Fibroblast of skin of right biceps (primary cell): Measurements from ENCODE around the gene KIF1C.
"Not testable (repeated sequence)": the region's sequence is repeated elsewhere in the genome, so short reads cannot be mapped to it uniquely, and the experiment has no call there.

Experiments used
- DNase-seq: peaks from one replicate; pipeline ENCODE4 v3.0.0-alpha.2; 2013

Gene KIF1C

DNA sequence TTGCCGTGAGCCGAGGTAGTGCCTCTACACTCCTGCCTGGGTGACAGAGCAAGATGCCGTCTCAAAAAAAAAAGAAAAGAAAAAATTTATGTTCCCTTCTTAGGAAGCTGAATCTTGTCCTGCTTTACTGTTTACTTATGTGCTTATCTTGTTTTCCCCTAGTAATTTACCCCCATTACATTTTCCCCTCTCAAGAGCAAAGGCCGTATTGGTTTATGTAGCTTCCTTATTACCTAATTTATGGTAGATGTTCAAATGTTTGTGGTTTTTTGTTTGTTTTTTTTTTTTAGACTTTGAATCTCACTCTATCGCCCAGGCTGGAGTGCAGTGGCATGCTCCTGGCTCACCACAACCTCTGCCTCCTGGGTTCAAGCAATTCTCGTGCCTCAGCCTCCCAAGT, 47.7 kb downstream of the KIF1C start:
- no peak for DNase-seq

GRCh38 chr17:5047446-5047845, 49.7 kb downstream of the KIF1C start:
- DNase-seq, result peak; percentile 3

DNA sequence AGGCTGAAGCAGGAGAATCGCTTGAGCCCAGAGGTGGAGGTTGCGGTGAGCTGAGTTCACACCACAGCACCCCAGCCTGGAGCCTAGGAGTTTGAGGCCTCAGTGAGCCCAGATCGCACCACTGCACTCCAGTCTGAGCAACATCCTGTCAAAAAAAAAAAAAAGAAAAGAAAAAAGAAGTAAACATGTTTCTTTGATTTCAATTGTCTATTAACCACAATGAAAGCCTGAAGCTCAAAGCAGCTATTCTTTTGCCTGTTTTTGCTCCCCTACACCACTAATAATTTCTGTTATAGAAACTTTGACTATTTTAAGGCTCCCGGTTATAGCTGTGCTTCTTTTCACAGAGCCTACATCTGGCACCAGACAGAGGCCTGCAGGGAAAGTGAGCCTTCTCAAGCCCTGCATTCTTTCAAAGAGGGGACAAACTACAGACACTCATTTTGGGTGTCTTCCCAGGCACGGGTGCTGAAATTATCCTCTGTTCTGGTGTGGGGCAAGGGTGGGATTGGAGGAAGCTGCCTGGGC, 51.6 kb downstream of the KIF1C start:
- no peak for DNase-seq

GRCh38 chr17:5050278-5050677, 52.5 kb downstream of the KIF1C start:
- peak; percentile 6 for DNase-seq

GRCh38 chr17:5055543-5055942, 57.8 kb downstream of the KIF1C start:
- no peak for DNase-seq

DNA sequence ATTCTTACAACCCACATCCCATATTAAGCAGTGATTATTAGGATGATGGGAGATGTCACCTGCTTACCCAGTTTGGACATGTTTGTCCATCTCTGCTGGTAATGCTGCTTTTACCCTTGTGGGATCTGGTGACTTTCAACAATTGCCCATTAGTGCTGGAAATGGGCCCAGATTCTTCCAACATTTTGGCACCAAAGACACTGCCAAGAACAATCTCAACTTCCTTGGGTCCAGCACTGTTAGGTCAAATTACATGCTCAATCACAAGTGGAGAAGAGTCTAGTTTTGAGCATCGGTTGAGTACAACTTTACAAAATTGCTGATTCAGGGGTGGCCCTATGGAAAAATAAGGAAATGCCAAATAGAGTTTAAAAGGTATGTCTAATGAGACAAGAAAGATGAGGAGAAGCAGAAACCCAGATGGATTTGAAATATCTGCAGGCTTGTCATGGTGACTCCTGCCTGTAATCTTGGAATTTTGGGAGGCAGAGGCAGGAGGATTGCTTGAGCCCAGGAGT, 67.5 kb downstream of the KIF1C start:
- no peak for DNase-seq

DNA sequence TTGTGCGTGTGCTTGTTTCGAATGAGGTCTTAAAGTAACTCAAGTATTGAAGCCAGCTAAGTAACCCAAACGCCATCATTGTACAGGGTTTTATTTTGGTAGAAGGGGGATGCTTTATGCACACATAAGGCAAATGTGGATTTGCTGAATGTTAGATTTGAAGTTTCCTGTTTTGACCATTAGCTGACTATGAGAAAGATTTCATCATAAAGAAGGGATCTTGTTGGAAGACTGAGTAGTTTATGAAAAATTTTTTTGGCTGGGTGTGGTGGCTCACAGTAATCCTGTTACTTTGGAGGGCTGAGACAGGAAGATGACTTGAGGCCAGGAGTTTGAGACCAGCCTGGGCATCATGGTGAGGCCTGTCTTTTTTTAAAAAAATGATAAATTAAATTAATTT, 70.5 kb downstream of the KIF1C start:
- no peak for DNase-seq

DNA sequence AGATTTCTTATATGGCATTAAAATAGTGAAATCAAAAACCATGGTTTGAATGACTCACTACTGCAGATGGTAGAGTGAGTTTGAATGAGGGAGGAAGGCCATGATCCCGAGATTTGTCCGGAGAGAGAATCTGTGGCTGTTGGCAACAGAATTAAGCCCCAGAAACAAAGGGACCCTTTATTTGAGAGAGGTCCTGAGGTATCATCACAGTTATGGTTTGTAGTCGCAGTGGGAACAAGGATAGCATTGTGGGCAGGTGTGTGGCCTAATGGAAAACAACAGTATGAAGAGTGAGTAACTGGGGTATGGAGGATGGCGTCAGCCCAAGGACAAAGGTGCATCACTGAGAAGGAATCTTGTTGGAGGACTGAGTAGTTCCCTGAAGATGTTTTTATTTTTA, 72.0 kb downstream of the KIF1C start:
- DNase-seq, result no peak

DNA sequence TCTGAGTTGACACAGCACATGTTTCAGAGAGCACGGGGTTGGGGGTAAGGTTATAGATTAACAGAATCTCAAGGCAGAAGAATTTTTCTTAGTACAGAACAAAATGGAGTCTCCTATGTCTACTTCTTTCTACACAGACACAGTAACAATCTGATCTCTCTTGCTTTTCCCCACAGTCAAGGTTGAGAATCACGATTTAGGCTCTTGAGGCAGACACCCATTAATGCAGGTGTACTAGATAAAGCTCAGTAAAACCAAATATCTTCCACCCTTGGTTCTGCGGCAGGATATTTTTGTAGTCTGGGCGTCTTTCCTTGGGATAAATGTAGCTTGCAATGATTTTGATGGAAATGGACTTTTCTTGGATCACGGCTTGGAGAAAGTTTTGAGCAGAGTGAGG, 77.7 kb downstream of the KIF1C start:
- DNase-seq, result not testable (repeated sequence)

- DNase-seq, result not testable (repeated sequence)
Observed at GRCh38 chr17:5077275-5077674, 79.5 kb downstream of the KIF1C start.

- DNase-seq, result no peak
Observed at GRCh38 chr17:5077781-5078105, 80.0 kb downstream of the KIF1C start.
